Right hindlimb (tissue), 1 donor: ENCODE results near the gene ZNF426.
A peak's percentile ranks its signal among the peaks of the same experiment; 100 is the strongest.
"Not testable (repeated sequence)": the region's sequence is repeated elsewhere in the genome, so short reads cannot be mapped to it uniquely, and the experiment has no call there.

Experiments
- DNase-seq: peaks from one replicate; pipeline ENCODE4 v3.0.0-alpha.2; 2018

The ZNF426 gene

GRCh38 chr19:9538183-9539058 is at the start of gene ZNF426:
Gene ZNF426 (minus strand): TSS chr19:9538645. CDS start chr19:9536232, 2,413 bp downstream.
- DNase-seq, result peak; percentile 95

GRCh38 chr19:9586764-9587163 is 48.3 kb upstream of the ZNF426 start:
- peak; percentile 55 for DNase-seq

- peak; percentile 93 for DNase-seq
Measured at GRCh38 chr19:9584073-9584833, 45.8 kb upstream of the ZNF426 start, which contains the start of gene ZNF121. Gene ZNF121 (minus strand): TSS chr19:9584504. CDS start chr19:9568097, 16,407 bp downstream.

- not testable (repeated sequence) for DNase-seq
Measured at GRCh38 chr19:9582081-9582725, 43.8 kb upstream of the ZNF426 start.

- DNase-seq, result no peak
Measured at GRCh38 chr19:9580728-9581127, 42.3 kb upstream of the ZNF426 start.

GRCh38 chr19:9570255-9570654 is 31.8 kb upstream of the ZNF426 start:
- DNase-seq, result no peak

- no peak for DNase-seq
Measured at GRCh38 chr19:9566729-9567128, 28.3 kb upstream of the ZNF426 start.

GRCh38 chr19:9565900-9566705 is 27.7 kb upstream of the ZNF426 start:
- DNase-seq, result no peak

- no peak for DNase-seq
Measured at GRCh38 chr19:9552536-9553274, 14.3 kb upstream of the ZNF426 start.

GRCh38 chr19:9547870-9548269 is 9.4 kb upstream of the ZNF426 start:
- no peak for DNase-seq

GRCh38 chr19:9541281-9541680 is 2.8 kb upstream of the ZNF426 start:
- DNase-seq, result not testable (repeated sequence)

- DNase-seq, result not testable (repeated sequence)
Measured at GRCh38 chr19:9539921-9540320, 1.5 kb upstream of the ZNF426 start.

- not testable (repeated sequence) for DNase-seq
Measured at GRCh38 chr19:9539201-9539600, 756 bp upstream of the ZNF426 start.

- DNase-seq, result no peak
Measured at GRCh38 chr19:9535934-9536333, 2.5 kb downstream of the ZNF426 start.

- no peak for DNase-seq
Measured at GRCh38 chr19:9531933-9532332, 6.5 kb downstream of the ZNF426 start.

- no peak for DNase-seq
Measured at GRCh38 chr19:9528757-9529336, 9.6 kb downstream of the ZNF426 start.

- no peak for DNase-seq
Measured at GRCh38 chr19:9523885-9524474, 14.5 kb downstream of the ZNF426 start.

GRCh38 chr19:9507285-9507684 is 31.2 kb downstream of the ZNF426 start:
- no peak for DNase-seq

- DNase-seq, result no peak
Measured at GRCh38 chr19:9500796-9501195, 37.6 kb downstream of the ZNF426 start.

- no peak for DNase-seq
Measured at GRCh38 chr19:9498183-9498902, 40.1 kb downstream of the ZNF426 start, which contains the start of gene ZNF560. Gene ZNF560 (minus strand): TSS chr19:9498616. CDS start chr19:9475313, 23,303 bp downstream.
